Right ventricle myocardium inferior (tissue), 1 donor: Measurements from ENCODE around the gene TSHZ3. TPM values are rescaled to one million over a fixed set of nuclear protein-coding genes. Genes with fewer than 3 reads are reported as not detected.

Source experiments
- ATAC-seq: fragments of 200-7000 bp; cut with Tn5 transposase; one replicate; pipeline ENCODE4 v1.9.1; 2020; ENCODE audit warnings: mild to moderate bottlenecking, moderate library complexity
- DNase-seq: peaks from one replicate; pipeline ENCODE4 v3.0.0; 2021; ENCODE audit errors: missing footprints
- intact Hi-C: fragments of 100-400 bp; cut with DNase I; formaldehyde crosslinking; loops from one replicate; pipeline ENCODE4 v1.11.0; 2022
- long read RNA-seq: library from polyadenylated mRNA; unstranded; transcript quantifications from one replicate; pipeline ENCODE4 v2.0.0, GENCODE V29; 2021
- total RNA-seq: library from RNA; stranded (reverse); fragmentation: NEBNext Ultra II Directional; extraction: Animal tissue kit (Norgen Biotek cat#: 25700); gene quantifications from one replicate; pipeline ENCODE4 v1.2.1, GENCODE V29; 2021
- donor health status: DM: no; HTN: yes; CAD: no; lungs with severe emphysema.

The TSHZ3 gene, protein sequence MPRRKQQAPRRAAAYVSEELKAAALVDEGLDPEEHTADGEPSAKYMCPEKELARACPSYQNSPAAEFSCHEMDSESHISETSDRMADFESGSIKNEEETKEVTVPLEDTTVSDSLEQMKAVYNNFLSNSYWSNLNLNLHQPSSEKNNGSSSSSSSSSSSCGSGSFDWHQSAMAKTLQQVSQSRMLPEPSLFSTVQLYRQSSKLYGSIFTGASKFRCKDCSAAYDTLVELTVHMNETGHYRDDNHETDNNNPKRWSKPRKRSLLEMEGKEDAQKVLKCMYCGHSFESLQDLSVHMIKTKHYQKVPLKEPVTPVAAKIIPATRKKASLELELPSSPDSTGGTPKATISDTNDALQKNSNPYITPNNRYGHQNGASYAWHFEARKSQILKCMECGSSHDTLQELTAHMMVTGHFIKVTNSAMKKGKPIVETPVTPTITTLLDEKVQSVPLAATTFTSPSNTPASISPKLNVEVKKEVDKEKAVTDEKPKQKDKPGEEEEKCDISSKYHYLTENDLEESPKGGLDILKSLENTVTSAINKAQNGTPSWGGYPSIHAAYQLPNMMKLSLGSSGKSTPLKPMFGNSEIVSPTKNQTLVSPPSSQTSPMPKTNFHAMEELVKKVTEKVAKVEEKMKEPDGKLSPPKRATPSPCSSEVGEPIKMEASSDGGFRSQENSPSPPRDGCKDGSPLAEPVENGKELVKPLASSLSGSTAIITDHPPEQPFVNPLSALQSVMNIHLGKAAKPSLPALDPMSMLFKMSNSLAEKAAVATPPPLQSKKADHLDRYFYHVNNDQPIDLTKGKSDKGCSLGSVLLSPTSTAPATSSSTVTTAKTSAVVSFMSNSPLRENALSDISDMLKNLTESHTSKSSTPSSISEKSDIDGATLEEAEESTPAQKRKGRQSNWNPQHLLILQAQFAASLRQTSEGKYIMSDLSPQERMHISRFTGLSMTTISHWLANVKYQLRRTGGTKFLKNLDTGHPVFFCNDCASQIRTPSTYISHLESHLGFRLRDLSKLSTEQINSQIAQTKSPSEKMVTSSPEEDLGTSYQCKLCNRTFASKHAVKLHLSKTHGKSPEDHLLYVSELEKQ
- total RNA-seq: 3.5 TPM
- long read RNA-seq, partial matches to known transcripts: 0 of 4 reads
- long read RNA-seq, other reads (novel, unspliced or antisense): 4 of 4 reads

DNA sequence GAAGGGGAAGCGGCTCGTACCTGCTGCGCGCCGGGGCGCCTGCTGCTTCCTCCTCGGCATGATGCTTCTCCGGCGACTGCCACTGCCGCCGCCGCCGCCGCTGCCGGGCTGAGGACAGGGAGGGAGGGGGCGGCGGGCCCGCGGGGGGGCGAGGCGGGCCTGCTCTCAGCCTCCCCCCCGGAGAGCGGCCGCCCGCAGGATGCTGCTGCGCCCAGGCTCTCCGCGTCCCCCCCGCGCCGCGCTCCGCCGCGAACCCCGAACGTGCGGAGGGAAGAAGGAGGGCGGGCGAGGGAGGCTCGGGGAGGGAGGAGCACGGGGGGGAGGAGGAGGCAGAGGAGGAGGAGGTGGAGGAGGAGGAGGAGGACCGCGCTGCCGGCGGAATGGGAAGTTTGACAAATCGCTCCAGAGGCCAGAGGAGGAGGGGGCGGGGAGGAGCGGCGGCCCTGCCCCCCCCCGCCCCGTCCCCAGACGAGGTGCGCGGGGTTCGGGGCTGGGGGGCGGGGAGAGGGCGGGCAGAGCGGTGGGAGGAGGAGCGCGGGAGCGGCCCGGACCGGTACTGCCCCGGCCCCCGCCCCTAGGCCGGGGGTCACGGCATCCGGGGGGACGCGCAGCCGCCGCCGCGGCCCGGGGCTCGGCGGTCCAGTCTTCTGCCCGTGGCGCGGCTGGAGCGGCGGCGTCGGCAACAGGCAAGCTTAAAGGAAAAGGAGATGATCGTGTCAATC lies at the start of gene TSHZ3:
Gene TSHZ3 (minus strand): TSS at position 277 of the 722 bp plus-strand sequence. CDS start 217 bp downstream, at position 60.
- ATAC-seq: peak; percentile 87
- intact Hi-C loops: loop anchor here (5.0 kb wide), 1 partner anchor 98 kb away; no protein-coding TSS in a partner anchor
- DNase-seq: peak; percentile 92

DNA sequence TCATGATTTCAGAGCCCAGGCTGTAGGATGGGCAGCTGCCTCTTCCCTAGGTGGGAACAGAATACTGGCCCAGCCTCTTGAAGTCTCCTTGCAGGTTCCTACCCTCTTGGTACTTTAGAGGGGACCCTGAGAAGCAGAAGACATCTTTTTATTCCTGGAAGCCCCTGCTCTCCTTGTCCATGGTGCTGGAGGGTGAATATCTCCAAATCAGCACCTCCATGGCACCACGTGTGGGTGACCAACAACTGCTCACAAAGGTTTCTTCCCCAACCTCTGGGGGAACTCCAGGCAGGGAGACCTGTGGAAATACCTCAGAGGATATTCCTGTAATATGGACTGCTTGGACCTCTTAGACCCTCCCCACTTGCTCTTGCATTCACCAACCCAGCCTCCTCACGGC lies 48.1 kb upstream of the TSHZ3 start:
- intact Hi-C loops: no loop called here
- DNase-seq (no peak), ATAC-seq (no peak)

DNA sequence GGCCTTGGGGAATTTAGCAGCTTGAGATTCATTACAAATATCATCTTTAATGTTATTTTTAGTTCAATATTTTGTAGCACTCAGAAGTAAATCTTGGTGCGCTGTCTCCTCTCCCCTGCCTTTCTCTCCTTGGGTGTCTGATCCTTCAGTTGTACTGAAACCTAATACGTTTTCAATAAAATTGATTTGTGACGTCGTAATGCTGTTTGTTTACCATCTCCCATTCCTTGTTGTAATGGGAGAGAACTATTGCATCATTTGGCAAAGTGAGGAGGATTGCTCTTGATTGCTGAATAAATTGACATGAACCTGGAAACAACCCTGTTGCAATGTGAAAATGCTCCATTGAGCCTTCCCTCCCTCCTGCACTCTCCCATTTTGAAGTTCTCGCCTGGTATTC lies 43.2 kb upstream of the TSHZ3 start:
- DNase-seq: no peak
- no peak for ATAC-seq
- intact Hi-C loops: no loop called here

DNA sequence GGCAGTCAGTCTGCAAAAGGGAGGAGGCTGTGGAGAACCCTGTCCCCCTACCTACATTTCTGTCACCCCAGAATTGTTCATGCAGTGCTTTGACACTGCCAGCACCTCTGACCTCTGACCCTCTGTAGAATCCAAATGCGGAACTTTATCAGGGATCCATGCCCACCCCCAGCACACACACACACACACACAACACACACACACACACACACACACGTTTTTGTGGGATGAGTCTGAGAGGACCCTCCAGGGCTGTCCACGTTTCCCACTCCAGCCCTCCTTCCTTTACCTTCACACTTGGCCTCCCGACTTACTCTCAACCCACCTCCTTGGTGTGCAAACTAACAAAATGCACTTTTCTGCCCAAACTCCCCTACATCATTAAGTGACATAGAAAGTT lies 42.3 kb upstream of the TSHZ3 start:
- ATAC-seq: no peak
- DNase-seq: no peak
- intact Hi-C loops: no loop called here

DNA sequence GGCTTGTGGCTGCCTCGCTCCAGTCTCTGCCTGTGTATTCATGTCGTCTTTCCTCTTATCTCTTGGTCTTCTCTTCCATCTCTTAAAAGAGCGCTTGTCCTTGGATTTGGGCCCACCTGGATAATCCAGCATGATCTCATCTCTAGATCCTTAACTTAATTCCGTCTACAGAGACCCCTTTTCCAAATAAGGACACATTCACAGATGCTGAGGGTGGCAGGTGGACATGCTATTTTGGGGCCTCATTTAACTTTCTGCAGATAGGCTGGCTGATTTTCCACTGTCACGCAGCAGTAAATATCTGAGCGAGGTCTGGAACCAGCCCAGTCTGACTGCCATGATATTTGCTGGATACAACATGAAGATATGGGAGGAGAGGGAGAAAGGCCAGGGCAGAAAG lies 41.5 kb upstream of the TSHZ3 start:
- DNase-seq: no peak
- ATAC-seq: no peak
- intact Hi-C loops: no loop called here

DNA sequence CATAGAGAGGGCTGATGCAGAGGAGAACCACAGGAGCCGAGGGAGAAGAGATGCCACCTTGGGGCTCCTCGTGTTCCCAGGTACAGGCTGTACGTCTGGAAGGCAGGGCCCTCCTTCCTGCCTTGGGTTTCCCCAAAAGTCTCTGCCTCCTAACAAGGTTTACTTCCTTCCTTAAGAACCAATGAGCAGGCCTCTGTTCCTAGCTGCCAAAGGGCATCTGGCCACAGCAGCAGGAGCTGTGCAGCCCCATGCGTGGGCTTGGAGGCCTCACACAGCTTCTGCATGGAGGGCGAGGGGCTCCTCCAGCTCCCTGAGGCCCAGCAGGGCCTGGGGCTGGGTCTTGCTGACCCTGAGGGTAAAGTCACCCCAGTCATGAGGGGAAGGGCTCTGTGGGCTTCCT lies 40.6 kb upstream of the TSHZ3 start:
- ATAC-seq: no peak
- DNase-seq: no peak

DNA sequence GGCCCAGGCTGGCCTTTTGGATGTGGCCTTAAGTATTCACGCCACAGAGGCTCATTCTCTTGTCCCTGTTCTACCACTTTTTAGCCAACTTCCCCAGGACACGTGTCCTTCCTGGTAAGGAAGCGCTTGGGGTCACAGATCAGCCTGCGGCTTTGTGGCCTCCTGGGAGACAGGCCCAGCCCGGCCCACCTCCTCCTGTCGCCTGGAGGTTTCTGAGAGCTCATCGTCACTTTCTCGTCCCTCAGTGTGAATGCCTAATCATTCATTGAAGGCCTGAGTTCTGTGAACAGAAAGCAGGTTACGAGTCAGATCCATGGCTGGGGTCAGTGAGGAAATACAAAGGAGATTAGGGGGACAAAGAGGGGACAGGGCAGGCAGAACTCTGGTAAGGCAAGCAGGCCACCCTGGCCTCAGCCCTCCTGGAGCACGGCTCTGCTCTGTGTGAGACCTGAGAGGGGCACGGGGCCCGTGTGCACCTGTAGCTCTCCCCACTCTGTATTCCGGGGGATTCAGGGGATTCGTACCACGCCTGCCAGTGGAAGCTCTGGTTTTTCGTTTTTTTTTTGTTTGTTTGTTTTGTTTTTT lies 38.6 kb upstream of the TSHZ3 start:
- intact Hi-C loops: no loop called here
- ATAC-seq: no peak
- no peak for DNase-seq

More for the DNA sequence above, 40.6 kb upstream of the TSHZ3 start:
- intact Hi-C loops: no loop called here

DNA sequence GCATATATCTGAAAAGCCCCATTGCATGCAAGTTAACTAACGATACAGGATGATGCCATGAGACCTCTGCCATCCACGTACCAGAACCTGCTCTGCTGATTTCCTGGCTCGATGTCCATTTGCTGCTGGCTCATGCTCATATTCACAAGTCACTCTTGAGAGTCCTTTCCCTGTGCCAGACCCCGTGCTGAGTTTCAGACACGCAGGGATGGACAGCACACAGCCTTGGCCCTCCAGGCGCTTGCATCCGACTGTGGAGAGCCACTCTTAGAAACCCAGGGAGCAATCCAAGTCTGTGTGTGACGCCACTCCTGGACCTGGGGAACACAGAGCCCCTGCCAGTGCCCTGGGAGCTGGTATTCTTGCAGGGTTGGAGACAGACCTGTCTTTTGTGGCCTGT lies 37.6 kb upstream of the TSHZ3 start:
- ATAC-seq: no peak

DNA sequence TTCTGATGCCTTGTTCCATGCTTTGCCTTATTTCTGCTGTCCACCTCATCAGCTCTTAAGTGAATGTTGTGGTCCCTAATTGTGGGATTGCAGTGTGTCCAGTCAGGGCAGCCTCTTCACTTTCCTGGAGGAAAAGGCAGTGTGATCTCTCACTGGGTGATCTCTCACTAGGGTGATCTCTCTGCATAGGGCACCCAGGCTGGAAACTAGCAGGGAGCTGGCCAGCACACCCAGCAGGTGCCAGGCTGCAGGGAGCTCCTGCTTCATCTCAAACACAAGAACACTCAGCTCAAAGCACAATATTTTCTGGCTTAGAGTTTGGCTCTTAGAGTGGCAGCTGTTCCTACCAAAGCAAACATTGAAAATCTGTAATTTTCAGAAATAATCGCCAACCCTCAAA lies 36.5 kb upstream of the TSHZ3 start:
- intact Hi-C loops: no loop called here
- ATAC-seq (no peak), DNase-seq (no peak)

More for the DNA sequence above, 37.6 kb upstream of the TSHZ3 start:
- DNase-seq: no peak
- intact Hi-C loops: no loop called here

DNA sequence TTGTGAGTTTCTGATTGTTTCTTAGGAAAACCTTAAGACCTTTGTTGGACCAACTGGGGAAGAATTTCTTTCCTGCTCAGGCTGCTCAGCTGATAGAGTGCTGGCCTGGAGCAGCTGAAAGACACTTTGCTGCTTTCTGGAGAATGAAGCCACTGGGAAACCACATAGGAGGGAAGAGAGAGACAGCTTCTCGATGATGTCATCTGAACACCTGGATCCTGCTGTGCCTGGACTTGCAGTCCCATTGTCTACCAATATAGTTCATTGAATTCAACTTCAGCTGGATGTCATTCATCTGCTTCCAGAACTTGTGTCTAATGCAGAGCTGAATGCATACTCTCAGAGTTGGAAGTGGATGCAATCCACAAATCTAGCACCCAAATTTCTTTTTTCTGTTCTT lies 34.3 kb upstream of the TSHZ3 start:
- intact Hi-C loops: no loop called here
- DNase-seq (no peak), ATAC-seq (no peak)

DNA sequence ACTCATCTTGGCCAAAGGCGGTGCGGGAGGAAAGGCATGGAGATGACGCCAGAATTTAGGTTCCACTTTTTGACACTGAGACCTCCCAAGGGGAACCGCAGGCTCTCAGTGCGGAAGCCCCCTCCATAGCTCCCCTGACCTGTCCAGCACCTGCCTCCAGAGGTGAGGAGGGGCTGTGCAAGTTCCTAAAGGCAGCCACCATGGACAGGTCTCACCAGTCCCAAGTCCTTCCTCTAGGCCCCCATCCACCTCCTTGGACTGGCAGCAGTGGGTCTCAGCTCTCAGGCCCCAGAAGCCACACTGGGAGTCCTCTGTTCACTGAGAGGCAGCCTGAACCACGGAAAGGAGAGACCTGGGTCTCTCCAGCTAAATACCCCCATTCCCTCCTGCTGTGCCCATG lies 31.6 kb upstream of the TSHZ3 start:
- no peak for ATAC-seq
- no peak for DNase-seq
- intact Hi-C loops: no loop called here

DNA sequence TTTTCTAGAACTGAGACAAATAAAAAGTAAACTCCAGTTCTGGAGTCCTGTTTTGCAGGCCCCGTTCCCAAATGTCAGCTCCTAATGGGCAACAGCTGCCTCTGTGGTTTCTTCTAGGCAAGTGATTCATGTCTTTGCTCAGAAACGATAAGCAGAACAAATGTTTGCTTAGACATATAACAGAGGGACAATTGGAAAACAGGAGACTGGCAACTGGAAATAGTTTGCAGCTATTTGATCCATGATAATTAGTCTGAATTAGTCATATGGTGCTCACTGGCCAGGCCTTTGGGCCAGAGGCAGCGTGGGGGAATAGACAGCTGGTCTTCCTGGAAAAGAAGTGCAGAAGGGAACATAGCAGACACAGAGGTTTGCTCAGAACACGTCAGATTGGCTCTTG lies 29.2 kb upstream of the TSHZ3 start:
- ATAC-seq (peak; percentile 89), DNase-seq (peak; percentile 68)
- intact Hi-C loops: no loop called here

DNA sequence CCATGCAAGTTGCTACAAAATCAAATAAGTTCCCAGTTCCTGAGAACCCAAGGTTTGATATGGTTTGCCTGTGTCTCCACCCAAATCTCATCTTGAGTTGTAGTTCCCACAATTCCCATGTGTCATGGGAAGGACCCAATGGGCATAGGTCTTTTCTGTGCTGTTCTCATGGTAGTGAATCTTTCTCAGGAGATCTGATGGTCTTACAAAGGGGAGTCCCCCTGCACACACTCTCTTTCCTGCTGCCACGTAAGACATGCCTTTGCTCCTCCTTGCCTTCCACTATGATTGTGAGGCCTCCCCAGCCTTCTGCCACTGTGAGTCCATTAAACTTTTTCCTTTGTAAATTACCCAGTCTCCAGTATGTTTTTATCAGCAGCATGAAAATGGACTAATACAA lies 28.5 kb upstream of the TSHZ3 start:
- no peak for ATAC-seq
- no peak for DNase-seq
- intact Hi-C loops: no loop called here

DNA sequence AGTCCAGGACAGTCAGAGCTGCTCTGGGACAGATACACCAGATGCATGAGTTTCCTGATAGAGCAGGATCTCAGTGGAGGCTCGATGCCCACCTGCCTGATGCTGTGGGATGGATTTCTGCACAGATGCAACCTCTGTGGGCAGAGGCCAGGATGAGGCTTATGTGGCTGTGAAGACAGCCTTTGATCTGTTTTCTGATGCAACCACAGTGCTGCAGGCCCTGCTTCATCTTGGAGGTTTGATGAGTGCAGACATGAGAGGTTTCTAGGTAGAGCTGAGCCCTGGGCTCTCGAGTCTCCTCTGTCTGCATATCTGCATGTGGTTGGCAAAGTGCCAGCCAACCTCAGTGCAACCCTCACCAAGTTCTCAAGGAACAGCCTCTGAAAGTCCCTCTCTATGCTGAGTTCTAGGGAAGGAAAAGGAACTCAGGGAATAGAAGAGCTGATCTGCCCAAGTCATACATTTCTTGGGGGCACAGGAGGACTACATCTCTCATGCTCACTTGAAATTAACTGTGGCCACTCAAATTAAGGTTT lies 23.1 kb upstream of the TSHZ3 start:
- DNase-seq (no peak), ATAC-seq (no peak)
- intact Hi-C loops: no loop called here

DNA sequence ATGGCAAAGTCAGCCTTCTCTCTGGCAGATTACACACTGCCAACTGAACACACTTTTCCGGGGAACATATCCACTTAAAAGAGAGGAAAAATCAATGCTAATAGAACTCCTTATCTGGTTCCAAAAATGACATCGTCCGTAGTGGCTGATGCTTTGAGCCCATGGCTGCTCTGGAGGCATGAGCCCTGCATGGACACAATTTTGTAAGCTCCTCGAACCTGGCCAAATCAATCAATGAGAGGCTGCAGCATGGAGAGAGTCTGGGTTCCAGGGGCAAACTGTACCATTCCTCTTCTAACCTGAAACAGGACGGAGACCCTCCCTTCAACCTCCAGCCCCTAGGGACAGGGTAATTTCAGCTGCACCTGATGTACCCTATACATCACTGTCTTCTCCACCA lies 21.0 kb upstream of the TSHZ3 start:
- intact Hi-C loops: no loop called here
- DNase-seq: no peak
- no peak for ATAC-seq

DNA sequence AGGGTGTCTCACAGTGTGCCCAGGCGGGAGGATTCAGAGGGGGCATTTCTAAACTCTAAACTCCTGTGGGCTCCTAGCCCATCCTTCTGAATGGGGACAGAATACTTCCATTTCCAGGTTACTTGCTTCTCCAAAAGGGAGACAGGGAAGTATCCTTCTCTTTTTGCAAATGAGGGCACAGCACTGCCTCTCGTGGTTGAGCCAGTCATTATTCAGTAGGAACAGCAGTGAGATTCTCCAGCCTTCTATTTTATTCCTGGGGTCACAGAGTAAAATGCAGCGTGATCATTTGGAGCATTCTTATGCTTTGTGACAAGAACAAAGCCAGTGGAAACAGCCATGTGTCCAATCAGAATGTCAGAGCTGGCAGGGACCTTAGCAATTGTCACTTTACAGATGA lies 15.7 kb upstream of the TSHZ3 start:
- ATAC-seq (no peak), DNase-seq (no peak)
- intact Hi-C loops: no loop called here

DNA sequence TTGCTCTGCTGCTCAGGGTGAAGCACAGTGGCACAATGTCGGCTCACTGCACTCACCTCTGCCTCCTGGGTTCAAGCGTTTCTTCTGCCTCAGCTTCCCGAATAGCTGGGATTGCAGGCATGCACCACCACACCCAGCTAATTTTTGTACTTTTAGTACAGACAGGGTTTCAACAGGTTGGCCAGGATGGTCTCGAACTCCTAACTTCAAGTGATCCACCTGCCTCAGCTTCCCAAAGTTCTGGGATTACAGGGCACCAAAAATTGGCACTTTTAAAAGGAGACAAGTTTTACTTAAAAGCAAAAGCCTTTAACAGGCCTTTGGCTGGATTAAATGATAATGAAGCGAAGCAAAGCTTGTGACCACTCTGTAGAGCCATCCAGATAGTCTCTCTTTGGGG lies 12.5 kb upstream of the TSHZ3 start:
- ATAC-seq (no peak), DNase-seq (no peak)
- intact Hi-C loops: no loop called here

DNA sequence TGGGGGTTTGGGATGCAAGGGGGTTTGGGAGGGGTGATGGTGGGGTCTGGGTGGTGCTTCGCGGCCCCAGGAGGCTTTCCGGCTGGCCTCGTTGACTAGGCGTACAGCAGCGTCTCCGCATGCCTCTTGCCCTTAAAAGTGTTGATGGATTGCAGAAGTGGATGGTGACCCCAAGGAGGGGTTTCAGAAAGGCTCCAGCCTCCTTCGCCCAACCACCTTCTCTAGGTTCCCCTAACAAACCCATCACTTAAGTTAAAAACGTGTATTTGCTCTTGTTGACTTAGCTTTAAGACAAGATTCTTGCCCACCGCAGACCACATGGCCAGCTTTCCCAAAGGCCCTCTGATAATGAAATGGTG lies 8.1 kb upstream of the TSHZ3 start:
- DNase-seq (no peak), ATAC-seq (no peak)
- intact Hi-C loops: loop anchor here (10.0 kb wide), 2 partner anchors 572 to 672 kb away; no protein-coding TSS in a partner anchor
